Measurements from ENCODE around the gene TMEM106A. TPM values are rescaled to one million over a fixed set of nuclear protein-coding genes. Genes with fewer than 3 reads are reported as not detected.

TMEM106A gene
- total RNA-seq, 6 donors from 2014 or later, result 5.8 to 68.1 (median 16.9) TPM

DNA sequence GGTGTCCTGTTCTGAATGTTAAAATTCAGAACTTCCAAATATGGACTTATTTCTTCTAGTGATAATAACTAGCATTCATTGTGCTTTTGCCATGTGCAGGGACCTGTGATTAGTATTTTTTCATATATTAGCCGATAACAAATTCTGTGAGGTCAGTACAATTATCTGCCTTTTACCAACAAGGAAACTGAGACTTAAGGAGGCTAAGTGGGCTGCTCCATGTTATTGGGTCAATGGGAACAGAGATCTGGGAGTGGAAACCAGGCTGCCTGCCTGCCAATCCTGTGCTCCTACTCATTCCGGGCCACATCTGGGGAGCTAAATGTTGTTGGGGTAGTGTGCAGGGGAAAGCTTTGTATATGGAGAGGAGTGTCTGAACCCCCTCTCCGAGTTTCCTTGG, 3.7 kb downstream of the TMEM106A start:
- WGBS, 2 donors, result 89 to 97% methylated on average over 3 of the region's 3 CpGs
- TF ChIP-seq CTCF (IDR thresholded peaks at IDR 0.05) (no peak), POLR2A (IDR thresholded peaks at IDR 0.05) (no peak), EP300 (IDR thresholded peaks at IDR 0.05) (no peak), POLR2AphosphoS5 (IDR thresholded peaks at IDR 0.05) (no peak)

GRCh38 chr17:43216369-43216761, 4.7 kb downstream of the TMEM106A start:
- no peaks in the 10 kb centered on the region for H3K27me3 ChIP-seq
- DNase-seq (no peak), ATAC-seq (ENCODE audit: low FRiP score in 2 of 2) (no peak)
- H3K4me1 ChIP-seq, result peaks cover 9 to 16% (median 13%) of the 10 kb centered on the region in 4 donors
- TF ChIP-seq POLR2A (IDR thresholded peaks at IDR 0.05) (no peak), POLR2AphosphoS5 (IDR thresholded peaks at IDR 0.05) (no peak), CTCF (IDR thresholded peaks at IDR 0.05) (no peak), EP300 (IDR thresholded peaks at IDR 0.05) (no peak)
- H3K4me3 ChIP-seq, result no peak overlapping the region
- H3K9me3 ChIP-seq, result no peaks in the 10 kb centered on the region
- H3K27ac ChIP-seq, result no peak overlapping the region
- 83 to 95% methylated on average over 2 to 4 of the region's 4 CpGs for WGBS, 2 donors
- H3K36me3 ChIP-seq, result peaks cover 0 to 32% (median 14%) of the 10 kb centered on the region in 4 donors

More for the DNA sequence above, 3.7 kb downstream of the TMEM106A start:
- ATAC-seq (ENCODE audit: low FRiP score in 2 of 2) (no peak), DNase-seq (no peak)
- Histone ChIP-seq H3K27ac (no peak overlapping the region), H3K27me3 (no peaks in the 10 kb centered on the region), H3K36me3 (peaks cover 0 to 32% (median 15%) of the 10 kb centered on the region in 4 donors), H3K9me3 (no peaks in the 10 kb centered on the region), H3K4me1 (peaks cover 14 to 24% (median 20%) of the 10 kb centered on the region in 4 donors), H3K4me3 (no peak overlapping the region)

- WGBS, 2 donors, result 96% methylated on average over 4 of the region's 4 CpGs
- ATAC-seq (ENCODE audit: low FRiP score in 2 of 2) (no peak), DNase-seq (no peak)
- Histone ChIP-seq H3K9me3 (no peaks in the 10 kb centered on the region), H3K27me3 (no peaks in the 10 kb centered on the region), H3K4me1 (peaks cover 9 to 15% (median 13%) of the 10 kb centered on the region in 4 donors), H3K27ac (no peak overlapping the region), H3K36me3 (peaks cover 0 to 32% (median 14%) of the 10 kb centered on the region in 4 donors), H3K4me3 (no peak overlapping the region)
- no peak for TF ChIP-seq POLR2AphosphoS5 (IDR thresholded peaks at IDR 0.05)
- TF ChIP-seq POLR2A (IDR thresholded peaks at IDR 0.05), result no peak
- TF ChIP-seq EP300 (IDR thresholded peaks at IDR 0.05), result no peak
- no peak for TF ChIP-seq CTCF (IDR thresholded peaks at IDR 0.05)
Measured at GRCh38 chr17:43216762-43217613, 5.3 kb downstream of the TMEM106A start.

DNA sequence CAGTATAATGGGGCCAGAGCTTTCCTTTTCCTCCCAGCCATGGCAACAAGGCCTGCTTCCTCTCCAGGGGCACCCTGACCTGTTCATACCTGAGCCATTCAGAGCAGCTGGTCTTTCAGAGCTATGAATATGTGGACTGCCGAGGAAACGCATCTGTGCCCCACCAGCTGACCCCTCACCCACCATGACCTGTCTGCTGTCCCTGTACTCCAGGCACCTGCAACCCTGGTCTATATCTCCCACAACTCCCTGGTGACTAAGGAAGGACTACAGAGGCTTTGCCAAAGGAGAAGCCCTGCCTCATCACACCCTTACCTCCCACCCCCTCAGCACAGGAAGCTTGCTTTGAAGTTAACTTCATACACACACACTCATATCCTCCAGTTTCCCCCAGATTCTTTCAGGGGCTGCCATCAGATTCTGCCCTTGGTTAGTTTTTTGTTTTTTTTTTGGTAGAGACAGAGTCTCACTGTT, 6.0 kb downstream of the TMEM106A start:
- no peaks in the 10 kb centered on the region for H3K9me3 ChIP-seq
- peaks cover 0 to 32% (median 14%) of the 10 kb centered on the region in 4 donors for H3K36me3 ChIP-seq
- DNase-seq (no peak), ATAC-seq (ENCODE audit: low FRiP score in 2 of 2) (no peak)
- H3K27me3 ChIP-seq, result no peaks in the 10 kb centered on the region
- no peak for TF ChIP-seq CTCF (IDR thresholded peaks at IDR 0.05)
- no peak for TF ChIP-seq POLR2A (IDR thresholded peaks at IDR 0.05)
- TF ChIP-seq POLR2AphosphoS5 (IDR thresholded peaks at IDR 0.05), result no peak
- no peak for TF ChIP-seq EP300 (IDR thresholded peaks at IDR 0.05)
- no peak overlapping the region for H3K4me3 ChIP-seq
- WGBS, 2 donors, result 87 to 100% methylated on average over 2 of the region's 2 CpGs
- H3K27ac ChIP-seq, result no peak overlapping the region
- H3K4me1 ChIP-seq, result peaks cover 6 to 9% (median 8%) of the 10 kb centered on the region in 4 donors
